Activated effector memory CD4-positive, alpha-beta T cell treated with anti-CD3 and anti-CD28 coated beads, Interleukin-2, amount 50 U/mL, for 16 hours (primary cell): ENCODE results near the gene LRRC28.
A peak's percentile ranks its signal among the peaks of the same experiment; 100 is the strongest.
"Not testable (repeated sequence)": the region's sequence is repeated elsewhere in the genome, so short reads cannot be mapped to it uniquely, and the experiment has no call there.

ENCODE experiments used
- DNase-seq: peaks from one replicate; pipeline ENCODE4 v3.0.0-alpha.2; 2020

The LRRC28 gene

DNA sequence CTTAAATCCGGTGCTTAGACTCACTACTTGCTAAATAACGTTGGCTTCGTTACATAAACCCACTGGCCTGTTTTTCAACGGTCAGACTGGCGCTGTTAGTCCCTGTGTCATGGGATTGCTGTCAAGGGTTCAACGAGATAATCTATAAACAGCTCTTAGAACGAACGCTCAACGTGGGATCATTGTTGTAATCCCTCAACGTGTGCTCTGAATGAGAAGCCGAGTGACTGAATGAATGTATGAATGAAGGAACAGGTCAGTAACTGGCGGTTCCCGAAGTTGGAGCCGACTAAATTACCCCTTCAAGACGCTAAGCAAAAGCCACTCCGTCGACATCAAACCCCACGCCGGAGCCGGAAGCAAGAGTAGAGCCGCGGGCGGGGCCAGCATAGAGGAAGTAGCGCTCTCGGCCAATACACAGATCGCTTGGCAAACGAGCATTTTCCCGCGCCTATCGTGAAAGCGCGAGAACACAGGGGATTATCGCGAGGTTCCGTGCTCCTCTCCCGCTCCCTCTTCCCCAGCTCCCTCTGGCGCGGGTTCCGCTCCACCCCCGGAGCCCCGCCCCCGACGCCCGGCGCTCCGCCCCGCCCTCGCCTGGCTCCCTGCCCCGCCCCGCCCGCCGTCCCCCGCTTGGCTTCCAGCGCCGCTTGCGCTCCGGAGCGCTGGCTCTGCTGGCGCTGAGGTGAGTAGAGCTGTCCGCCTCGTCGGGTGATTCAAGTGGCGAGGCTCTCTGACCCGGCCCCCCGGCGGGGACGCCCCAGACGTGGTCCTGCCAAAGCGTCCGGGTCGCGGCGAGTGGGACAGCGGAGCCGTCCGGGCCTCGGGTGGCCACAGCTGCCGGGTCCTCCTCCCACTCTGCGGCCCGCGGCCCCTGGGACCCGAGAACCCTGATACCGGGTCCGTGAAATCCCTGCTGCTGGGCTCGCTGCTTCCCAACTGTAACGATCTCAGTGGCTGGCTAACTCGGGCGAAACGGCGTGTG, at the start of gene LRRC28:
Gene LRRC28 (plus strand): TSS at position 625 of the 985 bp plus-strand sequence. CDS start 4,477 bp downstream, outside the sequence.
- peak; percentile 97 for DNase-seq

- DNase-seq: no peak
Measured at GRCh38 chr15:99202176-99202552, 49.1 kb upstream of the LRRC28 start.

DNA sequence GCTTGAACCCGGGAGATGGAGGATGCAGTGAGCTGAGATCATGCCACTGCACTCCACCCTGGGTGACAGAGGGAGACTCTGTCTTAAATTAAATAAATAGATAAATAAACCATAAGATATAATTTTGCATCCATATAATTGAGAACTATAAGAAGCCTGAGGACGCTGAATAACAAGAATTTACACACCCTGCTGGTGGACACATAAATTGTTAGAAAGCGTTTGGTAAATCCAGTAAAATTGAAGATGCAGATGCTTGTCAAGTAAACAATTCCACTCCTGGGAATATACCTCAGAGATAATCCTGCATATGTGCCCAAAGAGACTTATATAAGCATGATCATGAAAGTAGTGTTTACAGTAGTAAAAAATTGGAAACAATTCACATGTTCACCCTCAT, 43.6 kb upstream of the LRRC28 start:
- no peak for DNase-seq

DNA sequence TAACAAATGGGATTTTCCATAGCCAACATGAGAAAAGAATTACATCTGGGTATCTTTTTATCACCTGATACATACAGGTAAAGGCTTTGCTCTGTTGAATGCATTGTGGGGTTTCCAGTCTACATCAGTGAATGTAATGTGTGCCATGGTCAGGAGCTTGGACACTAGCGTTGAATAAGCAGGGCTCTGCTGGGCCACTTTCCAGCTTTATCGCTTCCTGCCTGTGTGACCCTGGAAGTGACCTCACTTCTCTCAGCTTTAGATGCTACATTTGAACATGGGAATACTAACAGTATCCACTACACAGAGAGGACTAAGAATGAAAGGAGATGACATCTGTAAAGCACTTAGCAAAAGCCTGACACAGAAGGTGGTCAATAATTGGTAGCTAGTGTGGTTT, 42.0 kb upstream of the LRRC28 start:
- DNase-seq: no peak

GRCh38 chr15:99210334-99210733, 40.9 kb upstream of the LRRC28 start:
- no peak for DNase-seq

- DNase-seq: no peak
Measured at GRCh38 chr15:99211926-99212325, 39.4 kb upstream of the LRRC28 start.

DNA sequence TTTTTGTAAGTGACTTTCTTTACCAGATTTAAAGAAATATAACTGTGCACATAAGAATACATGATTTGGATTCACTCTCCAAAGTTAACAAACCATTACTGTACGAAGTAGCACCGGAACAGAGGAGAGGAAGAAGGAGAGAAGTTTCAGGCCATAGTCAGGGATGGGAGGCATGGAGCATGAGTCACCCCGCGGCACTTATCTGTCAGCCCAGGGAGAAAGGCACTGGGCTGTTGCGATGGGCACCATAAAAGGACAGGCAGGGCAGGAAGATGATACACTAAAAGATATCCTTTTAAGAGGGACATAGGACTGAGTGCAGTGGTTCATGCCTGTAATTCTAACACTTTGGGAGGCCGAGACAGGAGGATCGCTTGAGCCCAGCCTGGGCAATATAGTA, 38.9 kb upstream of the LRRC28 start:
- no peak for DNase-seq

- DNase-seq: peak; percentile 83
Measured at GRCh38 chr15:99213187-99213811, 38.0 kb upstream of the LRRC28 start.

GRCh38 chr15:99224372-99225214, 26.7 kb upstream of the LRRC28 start:
- no peak for DNase-seq

DNA sequence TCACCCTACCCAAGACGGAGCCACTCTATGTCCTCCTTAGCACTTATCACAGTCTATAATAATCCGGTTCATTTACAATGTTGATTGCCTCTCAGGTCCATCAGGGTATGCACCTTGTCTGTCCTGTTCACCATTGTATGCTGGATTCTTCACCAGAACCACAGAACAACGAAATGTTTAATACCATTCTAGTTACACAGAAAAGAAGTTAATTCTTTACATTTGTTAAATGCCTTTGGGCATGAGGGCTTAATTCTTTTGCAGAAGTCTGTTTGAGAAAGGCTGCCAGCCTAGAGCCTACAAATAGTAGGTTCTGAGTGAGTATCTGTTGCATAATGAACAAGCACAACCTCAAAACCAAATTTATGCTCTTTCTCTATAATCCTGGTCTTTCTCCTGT, 24.5 kb upstream of the LRRC28 start:
- DNase-seq: no peak

- no peak for DNase-seq
Measured at GRCh38 chr15:99228120-99228770, 23.0 kb upstream of the LRRC28 start.

GRCh38 chr15:99230867-99231266, 20.4 kb upstream of the LRRC28 start:
- DNase-seq: no peak

- DNase-seq: no peak
Measured at GRCh38 chr15:99232740-99233139, 18.5 kb upstream of the LRRC28 start.

DNA sequence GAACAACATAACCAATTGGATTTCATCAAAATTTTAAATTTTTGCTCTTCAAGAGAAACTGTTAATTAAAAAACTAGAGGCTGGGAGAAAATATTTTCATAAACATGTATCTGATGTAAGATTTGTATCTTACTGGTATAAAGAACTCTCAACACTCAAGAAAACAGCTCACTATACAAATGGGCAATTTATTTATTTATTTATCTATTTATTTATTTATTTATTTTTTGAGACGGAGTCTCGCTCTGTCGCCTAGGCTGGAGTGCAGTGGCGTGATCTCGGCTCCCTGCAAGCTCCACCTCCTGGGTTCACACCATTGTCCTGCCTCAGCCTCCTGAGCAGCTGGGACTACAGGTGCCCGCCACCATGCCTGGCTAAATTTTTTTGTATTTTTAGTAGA, 17.1 kb upstream of the LRRC28 start:
- not testable (repeated sequence) for DNase-seq

DNA sequence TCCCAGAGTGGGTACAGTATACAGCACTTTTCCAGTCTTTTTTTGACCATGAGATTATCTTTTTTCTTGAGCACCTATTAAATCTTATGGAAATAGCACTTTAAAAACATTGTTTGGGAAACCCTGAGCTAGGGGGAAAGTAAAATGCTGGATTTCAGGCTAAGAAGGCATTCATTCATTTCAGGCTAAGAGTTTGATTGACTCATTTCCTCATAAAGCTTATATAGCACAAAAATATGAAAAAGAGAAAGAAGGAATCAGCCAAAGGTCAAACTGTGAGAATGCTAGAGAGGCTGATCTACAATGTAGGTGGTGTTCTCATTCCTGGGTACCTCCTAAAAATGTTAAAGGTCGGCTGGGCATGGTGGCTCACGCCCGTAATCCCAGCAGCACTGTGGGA, 12.4 kb upstream of the LRRC28 start:
- DNase-seq: no peak

- DNase-seq: no peak
Measured at GRCh38 chr15:99239545-99240198, 11.6 kb upstream of the LRRC28 start.

- no peak for DNase-seq
Measured at GRCh38 chr15:99241752-99242151, 9.5 kb upstream of the LRRC28 start.

DNA sequence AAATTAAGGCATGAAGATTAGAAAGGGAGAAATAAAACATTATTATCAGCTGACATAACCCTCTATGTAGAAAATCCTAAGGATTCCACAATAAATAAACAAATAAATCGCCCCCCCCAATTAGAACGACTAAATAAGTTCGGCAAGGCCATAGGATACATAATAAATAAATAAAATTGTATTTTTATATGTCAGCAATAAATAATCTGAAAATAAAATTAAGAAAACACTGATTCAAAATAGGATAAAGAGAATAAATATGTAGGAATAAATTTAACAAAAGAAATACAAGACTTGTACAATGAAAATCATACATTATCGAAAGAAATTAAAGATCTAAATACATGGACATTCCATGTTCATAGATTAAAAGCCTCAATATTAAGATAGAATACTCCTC, 7.0 kb upstream of the LRRC28 start:
- no peak for DNase-seq

DNA sequence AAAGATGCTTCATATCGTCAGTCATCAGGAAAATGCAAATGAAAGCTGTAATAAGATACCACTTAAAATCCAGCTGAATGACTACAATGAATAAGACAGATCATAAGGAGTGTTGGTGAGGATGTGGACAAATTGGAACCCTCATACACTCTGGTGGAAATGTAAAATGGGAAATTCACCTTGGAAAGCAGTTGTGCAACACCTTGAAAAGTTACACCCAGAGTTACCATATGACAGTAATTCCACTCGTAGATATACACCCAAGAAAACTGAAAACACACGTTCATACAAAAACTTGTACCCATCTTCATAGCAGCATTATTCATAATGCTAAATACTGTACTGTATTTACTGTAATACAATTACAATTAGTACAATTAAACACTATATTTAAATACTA, 4.2 kb upstream of the LRRC28 start:
- DNase-seq: no peak

DNA sequence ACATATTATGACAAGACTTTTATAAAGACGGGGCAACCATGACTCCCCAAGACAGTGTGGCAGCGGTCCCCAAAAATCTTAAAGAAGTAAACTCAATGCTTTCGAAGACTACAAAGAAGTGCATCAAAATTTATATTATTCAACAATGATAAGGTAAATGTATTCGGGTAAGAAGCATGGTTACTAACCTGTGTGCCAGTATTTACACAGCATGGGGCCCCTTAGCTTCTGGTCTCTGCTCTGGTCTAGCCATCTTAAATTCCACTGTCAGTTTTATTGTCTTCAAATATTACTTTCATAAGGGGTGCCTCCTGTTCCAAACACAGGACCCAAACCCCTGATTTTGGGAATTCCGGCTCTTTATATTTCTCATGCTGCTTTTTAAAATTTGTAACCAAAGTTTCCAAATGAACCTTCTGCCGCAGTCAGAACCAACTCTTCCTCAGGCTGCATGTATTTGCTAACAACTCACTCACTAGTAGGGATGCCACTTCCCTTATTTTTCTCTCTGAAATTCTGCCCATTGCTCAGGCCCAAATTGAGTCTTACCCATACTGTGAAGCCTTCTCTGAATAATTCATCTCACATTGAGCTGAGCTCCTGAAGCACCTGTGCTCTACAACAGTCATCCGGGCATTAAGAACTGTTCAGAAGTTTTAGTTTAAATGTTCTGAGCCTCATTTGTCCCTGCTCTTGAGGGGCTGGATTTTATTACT, 3.1 kb upstream of the LRRC28 start:
- DNase-seq: no peak

- no peak for DNase-seq
Measured at GRCh38 chr15:99249270-99249841, 1.9 kb upstream of the LRRC28 start, which contains the start of gene TTC23. TSS of gene TTC23 (minus strand) at chr15:99249581. CDS start at chr15:99228712, 20,869 bp downstream.
